Uterus (tissue), 2 donors: ENCODE data around the gene CBX1.

ENCODE experiments used
- POLR2A ChIP-seq, 2 donors: fragments of 450-650 bp; IDR thresholded peaks; one replicate each; pipeline ENCODE4 v1.6.1; 2016; ENCODE audit warnings: antibody characterized with exemption in 2 of 2, mild to moderate bottlenecking in 1 of 2, moderate library complexity in 1 of 2
- TF ChIP-seq, protein P1 (sequence below), 4 experiments: fragments of 200-600 bp in 2 of 4; fragments of 450-650 bp in 2 of 4; sonication (generic) in 2 of 4; IDR thresholded peaks; one replicate each; pipeline ENCODE4 v1.5.1; 2016 to 2019; ENCODE audit warnings: antibody characterized with exemption in 4 of 4, mild to moderate bottlenecking in 2 of 4, moderate library complexity in 1 of 4

DNA sequence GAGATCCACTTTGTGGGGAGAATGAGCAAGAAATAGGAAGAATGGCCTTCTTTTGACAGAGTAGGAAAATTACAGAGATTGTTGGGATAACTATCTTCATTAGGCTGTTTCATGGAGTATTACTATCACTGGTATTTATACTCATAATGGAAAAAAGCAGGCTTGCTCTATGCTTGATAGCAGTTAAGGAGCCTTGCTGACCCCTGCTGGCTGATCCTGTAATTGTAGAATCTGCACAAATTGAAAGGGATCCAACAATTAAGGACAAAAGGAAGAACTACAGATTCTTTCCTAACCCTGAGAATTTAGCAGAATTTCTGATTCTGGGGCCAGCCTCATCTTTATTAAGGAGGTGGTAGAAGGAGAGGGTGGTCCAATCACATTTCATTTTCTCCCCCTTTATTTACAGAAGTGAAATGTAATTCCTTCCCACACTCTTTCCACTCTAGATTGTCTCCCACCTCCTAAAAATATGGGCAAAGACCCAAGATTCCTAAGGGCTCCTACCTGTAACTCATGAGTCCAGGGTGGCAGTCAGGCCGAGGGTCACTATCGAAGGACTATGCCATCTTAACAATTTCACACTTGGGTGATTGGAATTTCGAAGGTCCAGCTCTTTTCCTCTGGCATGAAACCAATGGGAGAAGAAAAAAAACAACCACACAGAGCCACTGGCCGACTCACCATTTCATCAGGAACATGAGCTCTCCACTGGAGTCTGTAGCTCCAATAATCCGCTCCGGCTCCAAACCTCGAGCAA is 26.8 kb downstream of the CBX1 start:
- TF ChIP-seq, protein P1, sequence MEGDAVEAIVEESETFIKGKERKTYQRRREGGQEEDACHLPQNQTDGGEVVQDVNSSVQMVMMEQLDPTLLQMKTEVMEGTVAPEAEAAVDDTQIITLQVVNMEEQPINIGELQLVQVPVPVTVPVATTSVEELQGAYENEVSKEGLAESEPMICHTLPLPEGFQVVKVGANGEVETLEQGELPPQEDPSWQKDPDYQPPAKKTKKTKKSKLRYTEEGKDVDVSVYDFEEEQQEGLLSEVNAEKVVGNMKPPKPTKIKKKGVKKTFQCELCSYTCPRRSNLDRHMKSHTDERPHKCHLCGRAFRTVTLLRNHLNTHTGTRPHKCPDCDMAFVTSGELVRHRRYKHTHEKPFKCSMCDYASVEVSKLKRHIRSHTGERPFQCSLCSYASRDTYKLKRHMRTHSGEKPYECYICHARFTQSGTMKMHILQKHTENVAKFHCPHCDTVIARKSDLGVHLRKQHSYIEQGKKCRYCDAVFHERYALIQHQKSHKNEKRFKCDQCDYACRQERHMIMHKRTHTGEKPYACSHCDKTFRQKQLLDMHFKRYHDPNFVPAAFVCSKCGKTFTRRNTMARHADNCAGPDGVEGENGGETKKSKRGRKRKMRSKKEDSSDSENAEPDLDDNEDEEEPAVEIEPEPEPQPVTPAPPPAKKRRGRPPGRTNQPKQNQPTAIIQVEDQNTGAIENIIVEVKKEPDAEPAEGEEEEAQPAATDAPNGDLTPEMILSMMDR (IDR thresholded peaks at IDR 0.05) = peak; percentile 75 to 97 (median 90)
- no peak for TF ChIP-seq POLR2A (IDR thresholded peaks at IDR 0.05)
